HG03280 (cell line): Measurements from ENCODE around the gene DEAF1.

Experiments used
- ATAC-seq: cut with Tn5 transposase; IDR thresholded peaks from one replicate; pipeline ENCODE4 v1.9.1; 2021; ENCODE audit warnings: mild to moderate bottlenecking, moderate library complexity; ENCODE audit not compliant: unreplicated experiment

DEAF1 gene

GRCh38 chr11:721741-722345, 26.8 kb upstream of the DEAF1 start:
- ATAC-seq: no peak

GRCh38 chr11:721247-721740, 26.3 kb upstream of the DEAF1 start:
- no peak for ATAC-seq

GRCh38 chr11:720642-721246, 25.7 kb upstream of the DEAF1 start:
- ATAC-seq: no peak

- ATAC-seq: no peak
These were observed 25.1 kb upstream of the DEAF1 start for GRCh38 chr11:720017-720641.

GRCh38 chr11:719214-720016, 24.4 kb upstream of the DEAF1 start:
- no peak for ATAC-seq

GRCh38 chr11:714436-714835, 19.4 kb upstream of the DEAF1 start:
- ATAC-seq: no peak

GRCh38 chr11:709109-709997, 14.3 kb upstream of the DEAF1 start:
- no peak for ATAC-seq

GRCh38 chr11:708511-708910, 13.5 kb upstream of the DEAF1 start:
- ATAC-seq: no peak

GRCh38 chr11:707817-708420, 12.9 kb upstream of the DEAF1 start:
- no peak for ATAC-seq

- ATAC-seq: no peak
These were observed 12.2 kb upstream of the DEAF1 start for GRCh38 chr11:706957-707816.

- ATAC-seq: no peak
These were observed 11.5 kb upstream of the DEAF1 start for GRCh38 chr11:706439-706956.

- no peak for ATAC-seq
These were observed 10.8 kb upstream of the DEAF1 start, which contains the start of gene EPS8L2 for GRCh38 chr11:705646-706438. Gene EPS8L2, plus strand, starts transcription at chr11:706231. Its CDS starts 3,177 bp downstream, at chr11:709408.

GRCh38 chr11:704781-705645, 10.0 kb upstream of the DEAF1 start:
- no peak for ATAC-seq

- no peak for ATAC-seq
These were observed 9.2 kb upstream of the DEAF1 start for GRCh38 chr11:704228-704674.

- no peak for ATAC-seq
These were observed 8.5 kb upstream of the DEAF1 start for GRCh38 chr11:703506-703905.

GRCh38 chr11:702462-703461, 7.7 kb upstream of the DEAF1 start:
- no peak for ATAC-seq
